ENCODE data around the gene EGR2.

The EGR2 gene

DNA sequence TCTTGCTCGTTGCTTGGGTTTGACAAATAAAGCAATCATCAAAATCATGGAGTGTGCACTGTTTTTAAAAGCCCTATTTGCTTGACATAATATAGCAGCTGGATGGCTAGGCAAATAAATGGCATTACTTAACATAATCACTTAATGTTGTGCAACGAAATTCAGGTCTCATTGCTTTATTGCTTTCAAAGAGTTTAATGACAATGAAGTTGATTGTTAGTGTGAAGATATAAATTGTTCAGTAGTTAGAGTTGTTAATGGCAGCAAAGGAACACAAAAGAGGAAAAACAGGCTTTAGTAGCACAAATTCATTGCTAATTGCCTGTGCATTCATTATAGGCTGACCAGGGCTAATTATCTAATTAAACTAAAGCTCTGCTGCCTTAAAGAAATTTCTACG is 19.3 kb downstream of the EGR2 start:
- Histone ChIP-seq H2BK120ac (ENCODE audit: low read depth, low read length) (no peak overlapping the region), H3K18ac (ENCODE audit: low read length) (no peak overlapping the region), H3K79me1 (ENCODE audit: low read length) (no peaks in the 10 kb centered on the region), H2BK5ac (ENCODE audit: low read length) (no peak overlapping the region), H3K4me2 (ENCODE audit: low read length) (no peak overlapping the region), H3K23ac (ENCODE audit: low read length) (no peak overlapping the region), H3K79me2 (ENCODE audit: control insufficient read depth, insufficient read depth, low read length) (no peaks in the 10 kb centered on the region), H2AK5ac (ENCODE audit: low read length) (no peak overlapping the region), H4K5ac (ENCODE audit: low read length) (no peak overlapping the region), H3K27me3 (ENCODE audit: insufficient read depth, low read length, poor library complexity) (no peaks in the 10 kb centered on the region), H2BK15ac (replicated peaks; ENCODE audit: low read depth) (no peak overlapping the region), H3K4me1 (ENCODE audit: control insufficient read depth, low read depth, low read length) (no peaks in the 10 kb centered on the region), H3K27ac (ENCODE audit: low read depth, low read length) (no peak overlapping the region), H3K36me3 (ENCODE audit: control insufficient read depth, insufficient read depth, low read length) (no peaks in the 10 kb centered on the region), H3K4ac (ENCODE audit: low read depth, low read length) (no peak overlapping the region), H3K4me3 (ENCODE audit: low read length) (no peak overlapping the region), H3K9ac (ENCODE audit: low read length) (no peak overlapping the region), H4K8ac (ENCODE audit: low read depth, low read length) (no peak overlapping the region), H3K56ac (ENCODE audit: low read length) (no peak overlapping the region)
- no peak for DNase-seq
- WGBS (ENCODE audit: extremely low coverage, insufficient coverage, low lambda C conversion rate) = no CpG with 5 or more reads among the region's 3 CpGs

DNA sequence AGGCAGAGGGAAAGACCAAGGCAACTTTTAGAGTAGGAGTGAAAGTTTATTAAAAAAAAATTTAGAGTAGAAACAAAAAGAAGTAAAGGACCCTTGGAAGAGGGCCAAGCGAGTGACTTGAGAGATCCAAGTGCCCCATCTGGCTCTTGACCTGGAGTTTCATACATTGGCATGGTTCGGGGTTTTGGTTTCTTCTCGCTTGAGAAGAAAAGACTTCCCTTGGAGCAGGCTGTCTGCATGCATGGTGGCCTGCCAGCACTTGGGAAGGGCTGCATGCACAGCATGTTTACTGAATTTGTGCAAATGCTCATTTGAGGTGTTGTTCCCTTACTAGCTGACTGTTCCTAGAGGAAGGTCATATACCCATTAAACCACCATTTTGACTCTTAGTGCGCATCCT is 20.4 kb downstream of the EGR2 start:
- H3K9ac ChIP-seq (ENCODE audit: low read length) = no peak overlapping the region
- DNase-seq = no peak
- no peak overlapping the region for H3K56ac ChIP-seq (ENCODE audit: low read length)
- H3K79me2 ChIP-seq (ENCODE audit: control insufficient read depth, insufficient read depth, low read length) = no peaks in the 10 kb centered on the region
- H3K4me2 ChIP-seq (ENCODE audit: low read length) = no peak overlapping the region
- no peak overlapping the region for H2BK5ac ChIP-seq (ENCODE audit: low read length)
- H3K23ac ChIP-seq (ENCODE audit: low read length) = no peak overlapping the region
- no peaks in the 10 kb centered on the region for H3K27me3 ChIP-seq (ENCODE audit: insufficient read depth, low read length, poor library complexity)
- H3K18ac ChIP-seq (ENCODE audit: low read length) = no peak overlapping the region
- H3K4me1 ChIP-seq (ENCODE audit: control insufficient read depth, low read depth, low read length) = no peaks in the 10 kb centered on the region
- H2AK5ac ChIP-seq (ENCODE audit: low read length) = no peak overlapping the region
- no peak overlapping the region for H2BK120ac ChIP-seq (ENCODE audit: low read depth, low read length)
- no peaks in the 10 kb centered on the region for H3K36me3 ChIP-seq (ENCODE audit: control insufficient read depth, insufficient read depth, low read length)
- no peak overlapping the region for H4K5ac ChIP-seq (ENCODE audit: low read length)
- no CpG with 5 or more reads among the region's 4 CpGs for WGBS (ENCODE audit: extremely low coverage, insufficient coverage, low lambda C conversion rate)
- H3K4me3 ChIP-seq (ENCODE audit: low read length) = no peak overlapping the region
- H3K79me1 ChIP-seq (ENCODE audit: low read length) = no peaks in the 10 kb centered on the region
- no peak overlapping the region for H4K8ac ChIP-seq (ENCODE audit: low read depth, low read length)
- no peak overlapping the region for H2BK15ac ChIP-seq (replicated peaks; ENCODE audit: low read depth)
- H3K27ac ChIP-seq (ENCODE audit: low read depth, low read length) = no peak overlapping the region
- no peak overlapping the region for H3K4ac ChIP-seq (ENCODE audit: low read depth, low read length)

DNA sequence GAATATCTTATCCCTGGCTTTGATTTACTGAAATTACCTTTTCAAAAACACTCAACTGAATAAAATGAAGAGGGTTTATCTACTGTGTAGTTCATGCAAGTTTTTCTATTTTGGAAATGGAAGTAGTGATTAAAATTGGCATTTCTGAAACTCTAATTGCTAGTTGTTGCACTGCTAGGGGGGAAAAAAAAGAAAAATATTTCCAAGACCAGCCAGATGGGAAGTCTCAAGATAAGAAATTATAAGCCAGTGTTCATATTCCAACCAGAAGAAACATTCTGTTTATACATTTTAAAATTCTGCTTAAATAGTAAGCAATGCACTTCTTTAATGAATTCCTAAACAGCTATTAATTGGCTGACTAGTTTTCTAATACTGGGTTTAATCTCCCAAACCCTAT is 21.1 kb downstream of the EGR2 start:
- Histone ChIP-seq H3K36me3 (ENCODE audit: control insufficient read depth, insufficient read depth, low read length) (no peaks in the 10 kb centered on the region), H4K8ac (ENCODE audit: low read depth, low read length) (no peak overlapping the region), H4K5ac (ENCODE audit: low read length) (no peak overlapping the region), H3K4me2 (ENCODE audit: low read length) (no peak overlapping the region), H3K4me3 (ENCODE audit: low read length) (no peak overlapping the region), H3K23ac (ENCODE audit: low read length) (no peak overlapping the region), H2BK15ac (replicated peaks; ENCODE audit: low read depth) (no peak overlapping the region), H3K27ac (ENCODE audit: low read depth, low read length) (no peak overlapping the region), H3K27me3 (ENCODE audit: insufficient read depth, low read length, poor library complexity) (no peaks in the 10 kb centered on the region), H2BK5ac (ENCODE audit: low read length) (no peak overlapping the region), H3K56ac (ENCODE audit: low read length) (no peak overlapping the region), H3K4me1 (ENCODE audit: control insufficient read depth, low read depth, low read length) (no peaks in the 10 kb centered on the region), H2BK120ac (ENCODE audit: low read depth, low read length) (no peak overlapping the region), H3K18ac (ENCODE audit: low read length) (no peak overlapping the region), H3K9ac (ENCODE audit: low read length) (no peak overlapping the region), H3K79me1 (ENCODE audit: low read length) (no peaks in the 10 kb centered on the region), H2AK5ac (ENCODE audit: low read length) (no peak overlapping the region), H3K4ac (ENCODE audit: low read depth, low read length) (no peak overlapping the region), H3K79me2 (ENCODE audit: control insufficient read depth, insufficient read depth, low read length) (no peaks in the 10 kb centered on the region)
- DNase-seq = no peak

DNA sequence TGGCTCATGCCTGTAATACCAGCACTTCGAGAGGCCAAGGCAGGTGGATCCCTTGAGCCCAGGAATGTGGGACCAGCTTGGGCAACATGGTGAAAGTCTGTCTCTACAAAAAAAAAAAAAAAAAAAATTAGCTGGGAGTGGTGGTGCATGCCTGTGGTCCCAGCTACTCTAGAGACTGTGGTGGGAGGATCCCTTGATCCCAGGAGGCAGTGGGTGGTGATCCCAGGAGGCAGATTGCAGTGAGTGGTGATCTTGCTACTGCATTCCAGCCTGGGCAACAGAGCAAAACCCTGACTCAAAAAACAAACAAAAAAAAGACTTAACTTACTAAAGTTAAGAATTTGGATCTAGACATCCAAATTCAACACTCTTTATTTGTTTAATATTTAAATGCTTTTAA is 21.9 kb downstream of the EGR2 start:
- H2BK120ac ChIP-seq (ENCODE audit: low read depth, low read length) = no peak overlapping the region
- no CpG with 5 or more reads among the region's 1 CpG for WGBS (ENCODE audit: extremely low coverage, insufficient coverage, low lambda C conversion rate)
- H3K4me2 ChIP-seq (ENCODE audit: low read length) = no peak overlapping the region
- no peak overlapping the region for H3K56ac ChIP-seq (ENCODE audit: low read length)
- no peaks in the 10 kb centered on the region for H3K79me1 ChIP-seq (ENCODE audit: low read length)
- H3K36me3 ChIP-seq (ENCODE audit: control insufficient read depth, insufficient read depth, low read length) = no peaks in the 10 kb centered on the region
- no peak for DNase-seq
- no peak overlapping the region for H3K4me3 ChIP-seq (ENCODE audit: low read length)
- H3K4ac ChIP-seq (ENCODE audit: low read depth, low read length) = no peak overlapping the region
- no peak overlapping the region for H4K5ac ChIP-seq (ENCODE audit: low read length)
- H3K23ac ChIP-seq (ENCODE audit: low read length) = no peak overlapping the region
- H3K4me1 ChIP-seq (ENCODE audit: control insufficient read depth, low read depth, low read length) = no peaks in the 10 kb centered on the region
- H3K18ac ChIP-seq (ENCODE audit: low read length) = no peak overlapping the region
- H4K8ac ChIP-seq (ENCODE audit: low read depth, low read length) = no peak overlapping the region
- H2AK5ac ChIP-seq (ENCODE audit: low read length) = no peak overlapping the region
- no peak overlapping the region for H3K27ac ChIP-seq (ENCODE audit: low read depth, low read length)
- no peaks in the 10 kb centered on the region for H3K27me3 ChIP-seq (ENCODE audit: insufficient read depth, low read length, poor library complexity)
- no peak overlapping the region for H3K9ac ChIP-seq (ENCODE audit: low read length)
- no peak overlapping the region for H2BK5ac ChIP-seq (ENCODE audit: low read length)
- no peaks in the 10 kb centered on the region for H3K79me2 ChIP-seq (ENCODE audit: control insufficient read depth, insufficient read depth, low read length)
- H2BK15ac ChIP-seq (replicated peaks; ENCODE audit: low read depth) = no peak overlapping the region

- no peaks in the 10 kb centered on the region for H3K79me1 ChIP-seq (ENCODE audit: low read length)
- no peak overlapping the region for H3K23ac ChIP-seq (ENCODE audit: low read length)
- H3K36me3 ChIP-seq (ENCODE audit: control insufficient read depth, insufficient read depth, low read length) = no peaks in the 10 kb centered on the region
- no peak overlapping the region for H4K8ac ChIP-seq (ENCODE audit: low read depth, low read length)
- no peak overlapping the region for H3K9ac ChIP-seq (ENCODE audit: low read length)
- no peak overlapping the region for H2BK120ac ChIP-seq (ENCODE audit: low read depth, low read length)
- DNase-seq = no peak
- no peak overlapping the region for H3K4me3 ChIP-seq (ENCODE audit: low read length)
- H3K27ac ChIP-seq (ENCODE audit: low read depth, low read length) = no peak overlapping the region
- no peaks in the 10 kb centered on the region for H3K27me3 ChIP-seq (ENCODE audit: insufficient read depth, low read length, poor library complexity)
- no peaks in the 10 kb centered on the region for H3K4me1 ChIP-seq (ENCODE audit: control insufficient read depth, low read depth, low read length)
- H3K79me2 ChIP-seq (ENCODE audit: control insufficient read depth, insufficient read depth, low read length) = no peaks in the 10 kb centered on the region
- H2BK15ac ChIP-seq (replicated peaks; ENCODE audit: low read depth) = no peak overlapping the region
- H3K56ac ChIP-seq (ENCODE audit: low read length) = no peak overlapping the region
- no peak overlapping the region for H2BK5ac ChIP-seq (ENCODE audit: low read length)
- no peak overlapping the region for H3K4me2 ChIP-seq (ENCODE audit: low read length)
- H4K5ac ChIP-seq (ENCODE audit: low read length) = no peak overlapping the region
- no CpG with 5 or more reads among the region's 5 CpGs for WGBS (ENCODE audit: extremely low coverage, insufficient coverage, low lambda C conversion rate)
- H3K4ac ChIP-seq (ENCODE audit: low read depth, low read length) = no peak overlapping the region
- H2AK5ac ChIP-seq (ENCODE audit: low read length) = no peak overlapping the region
- no peak overlapping the region for H3K18ac ChIP-seq (ENCODE audit: low read length)
Measured at GRCh38 chr10:62792261-62792660, 23.9 kb downstream of the EGR2 start.

- H3K27ac ChIP-seq (ENCODE audit: low read depth, low read length) = no peak overlapping the region
Measured at GRCh38 chr10:62790571-62790970, 25.6 kb downstream of the EGR2 start.

More at GRCh38 chr10:62790571-62790970, 25.6 kb downstream of the EGR2 start:
- no peak overlapping the region for H2BK5ac ChIP-seq (ENCODE audit: low read length)
- H3K4me2 ChIP-seq (ENCODE audit: low read length) = no peak overlapping the region
- no peaks in the 10 kb centered on the region for H3K79me2 ChIP-seq (ENCODE audit: control insufficient read depth, insufficient read depth, low read length)
- H4K8ac ChIP-seq (ENCODE audit: low read depth, low read length) = no peak overlapping the region
- no peak overlapping the region for H2BK15ac ChIP-seq (replicated peaks; ENCODE audit: low read depth)
- H3K36me3 ChIP-seq (ENCODE audit: control insufficient read depth, insufficient read depth, low read length) = no peaks in the 10 kb centered on the region
- no CpG with 5 or more reads among the region's 2 CpGs for whole genome bisulfite sequencing (ENCODE audit: extremely low coverage, insufficient coverage, low lambda C conversion rate)
- no peaks in the 10 kb centered on the region for H3K79me1 ChIP-seq (ENCODE audit: low read length)
- H4K5ac ChIP-seq (ENCODE audit: low read length) = no peak overlapping the region
- no peaks in the 10 kb centered on the region for H3K27me3 ChIP-seq (ENCODE audit: insufficient read depth, low read length, poor library complexity)
- H2BK120ac ChIP-seq (ENCODE audit: low read depth, low read length) = no peak overlapping the region
- H3K18ac ChIP-seq (ENCODE audit: low read length) = no peak overlapping the region
- H2AK5ac ChIP-seq (ENCODE audit: low read length) = no peak overlapping the region
- H3K4ac ChIP-seq (ENCODE audit: low read depth, low read length) = no peak overlapping the region
- H3K9ac ChIP-seq (ENCODE audit: low read length) = no peak overlapping the region
- no peaks in the 10 kb centered on the region for H3K4me1 ChIP-seq (ENCODE audit: control insufficient read depth, low read depth, low read length)
- H3K56ac ChIP-seq (ENCODE audit: low read length) = no peak overlapping the region
- no peak overlapping the region for H3K23ac ChIP-seq (ENCODE audit: low read length)
- no peak for DNase-seq
- no peak overlapping the region for H3K4me3 ChIP-seq (ENCODE audit: low read length)

All from mesendoderm (in vitro differentiated cells).